Measurements from ENCODE around the gene TMEM250.
"Not testable (repeated sequence)": the region's sequence is repeated elsewhere in the genome, so short reads cannot be mapped to it uniquely, and the experiment has no call there.

The TMEM250 gene

GRCh38 chr9:136151848-136152542, 33.3 kb upstream of the TMEM250 start:
- no peak overlapping the region for H3K4me3 ChIP-seq (ENCODE audit: low read depth, low read length)
- no peak for TF ChIP-seq CTCF (IDR thresholded peaks at IDR 0.05; ENCODE audit: borderline replicate concordance, insufficient read depth, low read depth, low read length)

- TF ChIP-seq CTCF (IDR thresholded peaks at IDR 0.05; ENCODE audit: borderline replicate concordance, insufficient read depth, low read depth, low read length), result no peak
- no peak overlapping the region for H3K4me3 ChIP-seq (ENCODE audit: low read depth, low read length)
Measured at GRCh38 chr9:136151214-136151804, 32.6 kb upstream of the TMEM250 start.

GRCh38 chr9:136150664-136151213, 32.1 kb upstream of the TMEM250 start:
- H3K4me3 ChIP-seq (ENCODE audit: low read depth, low read length), result not testable (repeated sequence)

GRCh38 chr9:136149853-136150252, 31.2 kb upstream of the TMEM250 start:
- no peak for TF ChIP-seq CTCF (IDR thresholded peaks at IDR 0.05; ENCODE audit: borderline replicate concordance, insufficient read depth, low read depth, low read length)
- H3K4me3 ChIP-seq (ENCODE audit: low read depth, low read length), result no peak overlapping the region

GRCh38 chr9:136149337-136149736, 30.7 kb upstream of the TMEM250 start:
- H3K4me3 ChIP-seq (ENCODE audit: low read depth, low read length), result no peak overlapping the region
- TF ChIP-seq CTCF (IDR thresholded peaks at IDR 0.05; ENCODE audit: borderline replicate concordance, insufficient read depth, low read depth, low read length), result no peak

- H3K4me3 ChIP-seq (ENCODE audit: low read depth, low read length), result no peak overlapping the region
- TF ChIP-seq CTCF (IDR thresholded peaks at IDR 0.05; ENCODE audit: borderline replicate concordance, insufficient read depth, low read depth, low read length), result no peak
Measured at GRCh38 chr9:136148766-136149165, 30.1 kb upstream of the TMEM250 start.

GRCh38 chr9:136147890-136148714, 29.4 kb upstream of the TMEM250 start:
- TF ChIP-seq CTCF (IDR thresholded peaks at IDR 0.05; ENCODE audit: borderline replicate concordance, insufficient read depth, low read depth, low read length), result no peak

More at GRCh38 chr9:136147890-136148714, 29.4 kb upstream of the TMEM250 start:
- H3K4me3 ChIP-seq (ENCODE audit: low read depth, low read length), result no peak overlapping the region
